Testis (tissue), 3 donors: ENCODE data around the gene MMP7. TPM values are rescaled to one million over a fixed set of nuclear protein-coding genes. Genes with fewer than 3 reads are reported as not detected.

Experiments used
- DNase-seq: peaks from one replicate; pipeline ENCODE4 v3.0.0-alpha.2; 2019
- H3K27ac ChIP-seq, 2 donors: fragments of 200-600 bp; sonication (generic); one replicate each; pipeline ENCODE4 v1.5.1; 2019
- H3K27me3 ChIP-seq: fragments of 200-600 bp; sonication (generic); one replicate; pipeline ENCODE4 v1.5.1; 2019
- H3K36me3 ChIP-seq: fragments of 200-600 bp; sonication (generic); one replicate; pipeline ENCODE4 v1.5.1; 2017; ENCODE audit warnings: low read depth; ENCODE audit errors: missing control alignments
- H3K4me1 ChIP-seq: fragments of 200-600 bp; sonication (generic); one replicate; pipeline ENCODE4 v1.5.1; 2019
- H3K4me3 ChIP-seq, 2 donors: fragments of 200-600 bp; sonication (generic); one replicate each; pipeline ENCODE4 v1.5.1; 2017 to 2019
- H3K9me3 ChIP-seq: fragments of 200-600 bp; sonication (generic); one replicate; pipeline ENCODE4 v1.5.1; 2017
- CTCF ChIP-seq, 3 experiments: fragments of 450-650 bp in 2 of 3; fragments of 200-600 bp in 1 of 3; sonication (generic) in 1 of 3; IDR thresholded peaks; one replicate each; pipeline ENCODE4 v1.5.1; 2016 to 2019; ENCODE audit warnings: antibody characterized with exemption in 3 of 3, mild to moderate bottlenecking in 2 of 3, moderate library complexity in 1 of 3
- POLR2A ChIP-seq: fragments of 450-650 bp; IDR thresholded peaks from one replicate; pipeline ENCODE4 v1.6.1; 2017; ENCODE audit warnings: antibody characterized with exemption, mild to moderate bottlenecking, moderate library complexity
- WGBS, 2 donors: methylation state at CpG; one replicate each; pipeline ENCODE4 v1.1.5; 2018; 5-methylcytosine and 5-hydroxymethylcytosine counted together
- intact Hi-C: fragments of 100-400 bp; cut with DNase I; formaldehyde crosslinking; loops from one replicate; pipeline ENCODE4 v1.15.1; 2023; ENCODE audit warnings: low total_unique reads
- polyA plus RNA-seq: library from polyadenylated mRNA; stranded (reverse); fragments of 350-450 nt; fragmentation: Illumina TruSeq; extraction: RNeasy Lipid Tissue Mini Kit (QIAGEN cat#74804); gene quantifications from one replicate; pipeline ENCODE4 v1.2.3, GENCODE V29; 2014; ENCODE audit warnings: low read depth, low replicate concordance; ENCODE audit not compliant: insufficient read depth
- total RNA-seq, 2 donors: library from RNA; depleted of rRNA; stranded (reverse); fragments of >200 nt; gene quantifications; one replicate each; pipeline ENCODE4 v1.2.3, GENCODE V29; 2016

The MMP7 gene
- total and polyA plus RNA-seq, 3 donors from 2014 or later = 0.63 to 6.2 TPM; not detected in 1

DNA sequence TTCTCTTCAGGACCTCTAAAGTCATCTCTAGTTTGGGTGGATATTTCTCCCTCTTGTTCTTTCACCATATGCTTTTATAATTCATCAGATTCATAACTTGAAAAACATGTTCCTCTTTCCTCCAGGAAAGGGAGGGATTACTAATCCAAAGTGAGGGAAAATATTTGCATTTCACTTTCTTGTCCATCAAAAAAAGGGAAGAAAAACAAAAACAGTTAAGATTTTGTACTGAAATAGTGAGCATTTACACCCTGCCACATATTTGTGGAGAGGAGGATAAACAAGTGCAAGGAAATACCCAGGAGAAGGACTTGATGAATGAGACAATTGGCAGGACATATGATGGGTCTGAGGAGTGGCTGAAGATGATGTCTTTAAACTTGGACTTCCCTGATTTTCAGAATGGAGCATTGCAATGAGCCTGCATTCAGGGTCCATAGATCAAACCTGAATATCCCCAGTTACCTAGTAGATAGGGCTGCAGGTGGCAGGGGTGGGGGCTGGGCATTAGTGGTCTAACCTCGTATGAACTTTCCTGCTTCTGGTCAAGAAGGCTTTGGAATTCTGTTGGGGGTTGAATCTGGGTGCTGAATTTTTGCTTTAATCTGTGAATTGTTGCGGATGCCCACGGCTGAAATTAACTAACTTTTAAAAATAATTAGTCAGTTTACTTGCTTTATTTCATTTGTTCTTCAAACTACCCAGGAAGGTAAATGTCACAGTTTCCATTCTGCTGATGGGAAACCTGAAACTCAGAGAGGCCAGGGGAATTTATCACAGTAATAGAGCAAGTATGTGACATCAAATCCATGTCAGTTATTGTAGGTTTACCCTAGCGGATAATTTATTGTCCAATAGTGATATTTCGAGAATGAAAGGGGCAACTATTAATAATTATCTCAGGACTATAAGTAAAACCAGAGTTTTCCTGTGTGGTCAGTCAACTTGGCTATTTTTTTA is 41.1 kb downstream of the MMP7 start:
- no peaks in the 10 kb centered on the region for H3K27me3 ChIP-seq
- H3K4me1 ChIP-seq = no peaks in the 10 kb centered on the region
- H3K27ac ChIP-seq = no peak overlapping the region
- DNase-seq = no peak
- no peaks in the 10 kb centered on the region for H3K9me3 ChIP-seq
- 68 to 78% methylated on average over 5 of the region's 5 CpGs for WGBS, 2 donors
- H3K36me3 ChIP-seq = no peaks in the 10 kb centered on the region
- H3K4me3 ChIP-seq = no peak overlapping the region
- TF ChIP-seq POLR2A = no peak
- no peak for TF ChIP-seq CTCF (IDR thresholded peaks at IDR 0.05)
- intact Hi-C loops = loop anchor here (10.0 kb wide), 3 partner anchors 135 to 205 kb away; no protein-coding TSS in a partner anchor

- TF ChIP-seq CTCF (IDR thresholded peaks at IDR 0.05) (no peak), POLR2A (no peak)
- H3K36me3 ChIP-seq = no peaks in the 10 kb centered on the region
- 78 to 83% methylated on average over 3 of the region's 3 CpGs for WGBS, 2 donors
- no peak for DNase-seq
- no peak overlapping the region for H3K27ac ChIP-seq
- intact Hi-C loops = no loop called here
- no peaks in the 10 kb centered on the region for H3K9me3 ChIP-seq
- H3K4me1 ChIP-seq = no peaks in the 10 kb centered on the region
- H3K27me3 ChIP-seq = no peaks in the 10 kb centered on the region
- H3K4me3 ChIP-seq = no peak overlapping the region
These were observed 42.3 kb downstream of the MMP7 start for GRCh38 chr11:102488208-102488607.

DNA sequence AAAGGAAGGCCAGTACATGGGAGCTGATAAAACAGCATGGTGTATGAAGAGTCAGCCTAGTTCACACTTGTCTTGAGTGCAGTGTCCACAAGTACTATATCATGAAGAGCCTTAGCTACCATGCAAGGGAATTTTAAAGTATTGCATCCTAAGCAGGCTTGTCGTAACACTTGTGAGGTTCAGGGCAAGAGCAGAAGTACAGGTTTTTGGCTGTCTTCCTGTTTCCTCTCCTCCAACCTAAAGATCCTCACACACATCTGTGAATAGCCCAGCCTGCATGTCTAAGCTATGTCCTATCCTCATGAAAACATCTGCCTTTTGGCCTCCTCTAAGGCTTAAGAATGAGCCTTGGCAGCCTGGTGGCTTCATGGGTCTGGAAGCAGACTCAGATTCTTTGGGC is 43.3 kb downstream of the MMP7 start:
- Histone ChIP-seq H3K27ac (no peak overlapping the region), H3K27me3 (no peaks in the 10 kb centered on the region), H3K4me1 (no peaks in the 10 kb centered on the region), H3K36me3 (no peaks in the 10 kb centered on the region), H3K4me3 (no peak overlapping the region), H3K9me3 (no peaks in the 10 kb centered on the region)
- WGBS, 2 donors = 0 to 100% methylated on average over 1 of the region's 1 CpG
- no peak for TF ChIP-seq POLR2A
- TF ChIP-seq CTCF (IDR thresholded peaks at IDR 0.05) = no peak
- no peak for DNase-seq
- intact Hi-C loops = no loop called here

DNA sequence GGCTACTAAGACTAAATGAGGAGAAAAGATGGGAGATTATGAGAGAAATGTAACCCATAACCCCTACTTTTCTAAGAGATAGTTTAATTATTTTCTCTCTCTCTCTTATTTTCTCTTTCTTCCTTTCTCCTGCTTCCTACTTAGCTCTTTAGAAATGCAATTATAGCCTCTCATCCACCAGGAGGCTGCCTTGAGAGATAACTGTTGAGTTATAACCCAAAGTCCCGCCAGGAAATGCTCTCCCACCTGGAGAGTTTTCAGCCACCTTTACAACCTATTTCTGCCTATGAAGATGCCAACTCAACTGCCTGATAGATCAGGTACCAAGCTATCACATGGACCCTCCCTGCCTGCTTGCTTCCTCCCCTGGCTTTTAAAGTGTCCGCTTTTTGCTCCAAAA is 44.0 kb downstream of the MMP7 start:
- no peak for DNase-seq
- Histone ChIP-seq H3K36me3 (no peaks in the 10 kb centered on the region), H3K4me1 (no peaks in the 10 kb centered on the region), H3K4me3 (no peak overlapping the region), H3K27me3 (no peaks in the 10 kb centered on the region), H3K27ac (no peak overlapping the region), H3K9me3 (no peaks in the 10 kb centered on the region)
- intact Hi-C loops = no loop called here
- WGBS, 2 donors = 93 to 94% methylated on average over 2 of the region's 2 CpGs
- TF ChIP-seq CTCF (IDR thresholded peaks at IDR 0.05) = no peak
- no peak for TF ChIP-seq POLR2A
